HEK293 (cell line): ENCODE results near the gene MCAM.

ENCODE experiments used
- ZNF112 ChIP-seq: fragments of 450-650 bp; formaldehyde crosslinking; IDR thresholded peaks from 2 replicates; pipeline ENCODE4 v1.5.0; 2017; ENCODE audit warnings: missing biosample characterization, missing genetic modification characterization
- ZNF175 ChIP-seq: fragments of 450-650 bp; formaldehyde crosslinking; IDR thresholded peaks from 2 replicates; pipeline ENCODE4 v1.5.1; 2016; ENCODE audit warnings: missing biosample characterization, missing genetic modification characterization
- ZNF623 ChIP-seq: fragments of 450-650 bp; formaldehyde crosslinking; IDR thresholded peaks from 2 replicates; pipeline ENCODE4 v1.5.1; 2016; ENCODE audit warnings: missing biosample characterization, missing genetic modification characterization
- TF ChIP-seq, protein P1 (sequence below): fragments of 450-650 bp; formaldehyde crosslinking; IDR thresholded peaks from 2 replicates; pipeline ENCODE4 v1.5.1; 2017; ENCODE audit warnings: missing biosample characterization, missing genetic modification characterization

DNA sequence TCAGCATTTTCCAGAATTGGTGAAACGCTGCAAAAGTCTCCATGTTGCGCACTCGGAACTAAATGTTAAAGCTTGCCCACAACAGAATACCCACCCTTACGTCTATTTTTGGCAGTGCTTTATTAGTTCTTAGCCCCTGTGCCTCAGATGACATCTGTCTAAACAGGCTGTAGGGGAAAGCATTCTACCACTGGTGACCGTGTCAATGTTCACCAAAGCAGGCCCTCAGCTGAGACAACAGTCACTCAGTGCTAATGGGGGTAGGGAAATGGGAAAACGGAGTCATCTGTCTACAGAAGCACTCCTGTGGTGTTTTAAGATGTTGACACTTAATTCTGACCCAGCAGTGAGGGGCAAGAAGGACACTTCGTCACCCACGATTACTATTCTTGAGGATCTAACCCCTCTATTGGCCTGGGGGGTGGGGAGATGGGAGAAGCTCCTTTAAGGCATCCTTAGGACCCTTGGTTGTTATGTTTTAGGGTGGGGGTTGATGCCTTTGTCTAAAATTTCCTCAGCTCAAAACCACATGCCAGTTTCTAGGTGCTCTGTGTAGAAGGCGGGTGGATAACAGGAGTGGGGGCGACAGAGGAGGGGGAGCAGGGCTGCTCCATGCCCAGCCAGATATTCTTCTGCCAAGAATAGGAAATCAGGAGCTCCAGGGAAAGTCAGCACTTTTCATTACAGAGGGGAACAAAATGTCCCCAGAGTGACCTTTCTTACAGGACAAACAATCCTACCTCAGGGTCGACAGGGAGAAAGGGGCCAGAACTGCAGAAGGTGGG is 45.2 kb upstream of the MCAM start:
- TF ChIP-seq ZNF623 (tag by site-specific recombination) (no peak), ZNF175 (tag by site-specific recombination) (no peak), ZNF112 (tag by site-specific recombination) (no peak)
- TF ChIP-seq, protein P1, sequence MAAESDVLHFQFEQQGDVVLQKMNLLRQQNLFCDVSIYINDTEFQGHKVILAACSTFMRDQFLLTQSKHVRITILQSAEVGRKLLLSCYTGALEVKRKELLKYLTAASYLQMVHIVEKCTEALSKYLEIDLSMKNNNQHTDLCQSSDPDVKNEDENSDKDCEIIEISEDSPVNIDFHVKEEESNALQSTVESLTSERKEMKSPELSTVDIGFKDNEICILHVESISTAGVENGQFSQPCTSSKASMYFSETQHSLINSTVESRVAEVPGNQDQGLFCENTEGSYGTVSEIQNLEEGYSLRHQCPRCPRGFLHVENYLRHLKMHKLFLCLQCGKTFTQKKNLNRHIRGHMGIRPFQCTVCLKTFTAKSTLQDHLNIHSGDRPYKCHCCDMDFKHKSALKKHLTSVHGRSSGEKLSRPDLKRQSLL (tag by site-specific recombination), result no peak
